Heart right ventricle (tissue), 16 donors: ENCODE results near the gene CCDC172. TPM values are rescaled to one million over a fixed set of nuclear protein-coding genes. Genes with fewer than 3 reads are reported as not detected.
A peak's percentile ranks its signal among the peaks of the same experiment; 100 is the strongest.

Source experiments
- ATAC-seq, 8 donors: fragments of 200-7000 bp; cut with Tn5 transposase; one replicate each; pipeline ENCODE4 v1.9.1; 2020; ENCODE audit warnings: mild to moderate bottlenecking in 8 of 8, moderate library complexity in 8 of 8, moderate number of reproducible peaks in 1 of 8
- DNase-seq, 2 donors: peaks; one replicate each; pipeline ENCODE4 v3.0.0-alpha.2; 2020
- H3K27ac ChIP-seq, 10 donors: fragments of 200-600 bp; sonication (generic) in 2 of 10; one replicate each; pipeline versions ENCODE4 v1.5.0 to v1.8.0; 2020 to 2022; ENCODE audit warnings: mild to moderate bottlenecking in 3 of 10
- H3K27me3 ChIP-seq, 7 donors: fragments of 200-600 bp; one replicate each; pipeline ENCODE4 v1.8.0; 2021 to 2022; ENCODE audit warnings: mild to moderate bottlenecking in 2 of 7
- H3K36me3 ChIP-seq, 9 donors: fragments of 200-600 bp; sonication (generic) in 1 of 9; one replicate each; pipeline versions ENCODE4 v1.5.0 to v1.8.0; 2020 to 2022; ENCODE audit warnings: mild to moderate bottlenecking in 2 of 9
- H3K4me1 ChIP-seq, 9 donors: fragments of 200-600 bp; sonication (generic) in 1 of 9; one replicate each; pipeline versions ENCODE4 v1.5.0 to v1.8.0; 2020 to 2022; ENCODE audit warnings: mild to moderate bottlenecking in 4 of 9
- H3K4me3 ChIP-seq, 10 donors: fragments of 200-600 bp; sonication (generic) in 2 of 10; one replicate each; pipeline versions ENCODE4 v1.5.0 to v1.8.0; 2020 to 2022; ENCODE audit warnings: mild to moderate bottlenecking in 7 of 10, moderate library complexity in 2 of 10
- H3K9me3 ChIP-seq, 11 donors: fragments of 200-600 bp in 10 of 11; sonication (generic) in 2 of 11; one replicate each; pipeline versions ENCODE4 v1.5.0 to v1.8.0; 2013 to 2022; ENCODE audit warnings: mild to moderate bottlenecking in 2 of 11, control low read depth in 1 of 11, moderate library complexity in 1 of 11
- WGBS, 2 donors: extraction: QIAGEN DNeasy Blood & Tissue Kit; methylation state at CpG; one replicate each; pipeline ENCODE4 v1.1.7; 2013; ENCODE audit warnings: inconsistent platforms in 1 of 2; 5-methylcytosine and 5-hydroxymethylcytosine counted together
- intact Hi-C, 10 donors: fragments of 100-400 bp; cut with DNase I; formaldehyde crosslinking; loops; one replicate each; pipeline versions ENCODE4 v1.11.1 to v1.14.2; 2022
- polyA plus RNA-seq, 2 donors: library from polyadenylated mRNA; stranded (reverse); fragments of 200-250 nt; gene quantifications; one replicate each; pipeline ENCODE4 v1.2.3, GENCODE V29; 2013
- total RNA-seq, 10 donors: library from RNA; stranded (reverse); fragmentation: NEBNext Ultra II Directional in 3 of 10; extraction: Animal tissue kit (Norgen Biotek cat#: 25700) in 3 of 10; gene quantifications; one replicate each; pipeline versions ENCODE4 v1.2.1 to v1.2.4, GENCODE V29; 2021 to 2023
- TF ChIP-seq, protein P1 (sequence below), 9 donors: fragments of 200-600 bp; sonication (generic) in 2 of 9; IDR thresholded peaks; one replicate each; pipeline versions ENCODE4 v1.5.0 to v1.8.0; 2021 to 2022; ENCODE audit warnings: antibody characterized with exemption in 9 of 9, mild to moderate bottlenecking in 5 of 9, moderate library complexity in 1 of 9
- donor health status: Arrhythmogenic right ventricular cardiomyopathy.
- donor health status: ischemic (EF 13 %, LVEDD 7.1; RV severe dilation, severe dysfunction).
- donor health status: healthy with polysubstance abuse.
- donor health status: DM: no; HTN: yes; CAD: no.
- donor health status: DM: no; HTN: no; CAD: no.
- donor health status: ischemic (EF 25% LVEDD 6.9; RV normal size, moderate dysfunction).
- donor health status: ischemic (EF 25% LVEDD 5.7; RV mildly dilated, moderate dysfunction).
- donor health status: healthy.
- donor health status: DM: yes; HTN: yes; CAD: no.
- donor health status: Ischemic cardiomyopathy.
- donor health status: ischemic (EF 35%, LVEDD 5.7; RV mildly dilated, moderate dysfunction).
- donor health status: nonischemic (EF 11% LVEDD 7.7; RV severe dilation, severe dysfunction).
- donor health status: DM: yes; HTN: yes; CAD: no.
- donor health status: PGD.
- donor health status: ischemic (EF 29% LVEDD 5.4; RV normal size, mild dysfunction).
- donor health status: nonischemic (EF 23%, LVEDD 6.1; RV moderate dilation, normal function).

CCDC172 gene
- total and polyA plus RNA-seq, 12 donors, result not detected

DNA sequence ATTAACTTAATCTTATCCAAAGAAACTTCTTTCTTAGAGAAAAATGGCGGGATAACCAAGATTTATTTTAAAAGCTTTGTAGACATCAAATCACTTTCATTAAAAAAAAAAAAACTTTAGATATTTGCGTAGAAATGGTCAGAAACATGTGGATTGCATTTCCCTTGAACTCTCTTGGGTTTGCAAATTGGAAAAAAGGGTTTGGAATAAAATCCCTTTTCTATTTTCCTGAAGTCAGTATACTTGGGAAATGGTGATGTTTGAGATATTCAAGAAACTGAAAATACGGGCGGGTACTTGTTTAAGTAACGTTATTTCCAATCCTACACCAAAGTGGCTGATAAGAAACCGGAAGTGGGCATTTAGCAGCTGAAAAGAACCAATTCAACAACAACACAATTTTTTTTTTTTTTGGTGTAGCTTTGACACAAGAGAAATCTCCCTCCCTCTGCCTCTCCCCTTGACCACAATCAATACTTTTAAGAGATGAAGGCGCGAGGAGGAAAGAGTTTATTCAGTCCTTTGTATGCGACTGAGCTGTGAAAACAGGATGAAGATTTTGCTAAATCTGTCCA is 37.5 kb upstream of the CCDC172 start:
- TF ChIP-seq, protein P1, sequence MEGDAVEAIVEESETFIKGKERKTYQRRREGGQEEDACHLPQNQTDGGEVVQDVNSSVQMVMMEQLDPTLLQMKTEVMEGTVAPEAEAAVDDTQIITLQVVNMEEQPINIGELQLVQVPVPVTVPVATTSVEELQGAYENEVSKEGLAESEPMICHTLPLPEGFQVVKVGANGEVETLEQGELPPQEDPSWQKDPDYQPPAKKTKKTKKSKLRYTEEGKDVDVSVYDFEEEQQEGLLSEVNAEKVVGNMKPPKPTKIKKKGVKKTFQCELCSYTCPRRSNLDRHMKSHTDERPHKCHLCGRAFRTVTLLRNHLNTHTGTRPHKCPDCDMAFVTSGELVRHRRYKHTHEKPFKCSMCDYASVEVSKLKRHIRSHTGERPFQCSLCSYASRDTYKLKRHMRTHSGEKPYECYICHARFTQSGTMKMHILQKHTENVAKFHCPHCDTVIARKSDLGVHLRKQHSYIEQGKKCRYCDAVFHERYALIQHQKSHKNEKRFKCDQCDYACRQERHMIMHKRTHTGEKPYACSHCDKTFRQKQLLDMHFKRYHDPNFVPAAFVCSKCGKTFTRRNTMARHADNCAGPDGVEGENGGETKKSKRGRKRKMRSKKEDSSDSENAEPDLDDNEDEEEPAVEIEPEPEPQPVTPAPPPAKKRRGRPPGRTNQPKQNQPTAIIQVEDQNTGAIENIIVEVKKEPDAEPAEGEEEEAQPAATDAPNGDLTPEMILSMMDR (IDR thresholded peaks at IDR 0.05), result no peak
- no peaks in the 10 kb centered on the region for H3K36me3 ChIP-seq
- H3K9me3 ChIP-seq, result no peaks in the 10 kb centered on the region
- no peaks in the 10 kb centered on the region for H3K4me1 ChIP-seq
- DNase-seq (no peak), ATAC-seq (no peak)
- intact Hi-C loops, result loop anchor here (2.0 to 10.0 kb wide), 10 partner anchors 332 to 1112 kb away; no protein-coding TSS in a partner anchor
- H3K27ac ChIP-seq, result no peak overlapping the region
- H3K27me3 ChIP-seq, result peaks cover 0 to 17% (median 0%) of the 10 kb centered on the region in 7 donors
- 65 to 69% methylated on average over 9 of the region's 9 CpGs for WGBS, 2 donors
- H3K4me3 ChIP-seq, result no peak overlapping the region

- H3K4me3 ChIP-seq, result no peak overlapping the region
- TF ChIP-seq, protein P1 (IDR thresholded peaks at IDR 0.05), result peak; percentile 23 to 77 (median 64)
- no peaks in the 10 kb centered on the region for H3K9me3 ChIP-seq
- peak in 4 of 8 donors; percentile 25 to 38 (median 32) for ATAC-seq
- H3K27me3 ChIP-seq, result peaks cover 0 to 17% (median 0%) of the 10 kb centered on the region in 7 donors
- no peaks in the 10 kb centered on the region for H3K36me3 ChIP-seq
- intact Hi-C loops, result loop anchor here (2.0 to 10.0 kb wide), 10 partner anchors 333 to 1113 kb away; no protein-coding TSS in a partner anchor
- no peaks in the 10 kb centered on the region for H3K4me1 ChIP-seq
- no peak overlapping the region for H3K27ac ChIP-seq
- 21 to 26% methylated on average over 1 of the region's 1 CpG for WGBS, 2 donors
- peak in 1 of 2 donors; percentile 37 for DNase-seq
Observed at GRCh38 chr10:116287906-116288501, 36.2 kb upstream of the CCDC172 start.

DNA sequence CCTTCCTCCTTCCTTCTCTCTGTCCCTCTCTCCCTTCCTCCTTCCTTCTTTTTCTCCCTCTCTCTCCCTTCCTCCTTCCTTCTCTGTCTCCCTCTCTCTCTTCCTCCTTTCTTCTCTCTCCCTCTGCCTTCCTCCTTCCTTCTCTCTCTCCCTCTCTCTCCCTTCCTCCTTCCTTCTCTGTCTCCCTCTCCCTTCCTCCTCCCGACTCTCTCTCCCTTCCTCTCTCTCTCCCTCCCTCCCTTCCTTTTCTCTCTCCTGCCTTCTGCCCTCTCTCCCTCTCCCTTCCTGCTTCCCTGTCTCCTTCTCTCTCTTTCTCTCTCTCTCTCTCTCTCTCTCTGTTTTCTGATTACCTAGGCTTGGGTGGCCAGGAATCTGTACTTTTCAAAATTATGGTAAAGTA is 34.6 kb upstream of the CCDC172 start:
- DNase-seq, result no peak
- intact Hi-C loops, result loop anchor here in 9 of 10 donors (2.0 to 10.0 kb wide), 9 partner anchors 335 to 1115 kb away; no protein-coding TSS in a partner anchor
- no peaks in the 10 kb centered on the region for H3K4me1 ChIP-seq

DNA sequence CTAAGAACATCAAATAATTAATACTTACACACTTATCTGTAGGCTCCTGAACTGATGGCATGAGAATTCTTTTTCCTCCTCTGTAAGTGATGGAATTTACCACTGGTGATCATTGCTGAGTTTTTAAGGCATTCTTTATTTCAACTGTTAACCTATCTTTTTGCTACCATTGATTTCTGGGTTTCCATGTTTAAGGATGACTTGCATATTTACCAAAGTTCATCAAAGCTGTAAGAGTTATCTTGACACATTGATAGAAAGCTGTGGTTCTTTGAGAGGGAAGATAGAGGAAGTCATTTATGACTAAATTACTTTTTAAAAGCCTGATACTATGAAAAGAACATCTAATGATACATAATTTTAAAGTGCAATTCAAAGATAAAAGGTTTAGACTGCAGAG is 31.8 kb upstream of the CCDC172 start:
- intact Hi-C loops, result no loop called here
- Histone ChIP-seq H3K36me3 (no peaks in the 10 kb centered on the region), H3K9me3 (no peaks in the 10 kb centered on the region), H3K4me3 (no peak overlapping the region), H3K27me3 (peaks cover 0 to 8% (median 0%) of the 10 kb centered on the region in 7 donors), H3K27ac (no peak overlapping the region), H3K4me1 (no peaks in the 10 kb centered on the region)
- TF ChIP-seq, protein P1 (IDR thresholded peaks at IDR 0.05), result no peak
- no peak for ATAC-seq
- DNase-seq, result no peak

More for the DNA sequence above, 34.6 kb upstream of the CCDC172 start:
- no peaks in the 10 kb centered on the region for H3K36me3 ChIP-seq
- WGBS, 2 donors, result 34 to 46% methylated on average over 1 of the region's 1 CpG
- H3K27me3 ChIP-seq, result peaks cover 0 to 17% (median 0%) of the 10 kb centered on the region in 7 donors
- no peak overlapping the region for H3K27ac ChIP-seq
- TF ChIP-seq, protein P1 (IDR thresholded peaks at IDR 0.05), result no peak
- H3K9me3 ChIP-seq, result no peaks in the 10 kb centered on the region
- no peak overlapping the region for H3K4me3 ChIP-seq
- no peak for ATAC-seq
